PFSK-1 (cell line): Measurements from ENCODE around the gene STXBP2.

Source experiments
- POLR2AphosphoS5 ChIP-seq: IDR thresholded peaks from 2 replicates; pipeline ENCODE4 v1.6.1; 2012; ENCODE audit warnings: low read depth, mild to moderate bottlenecking, control low read depth, low read length, moderate library complexity
- TAF1 ChIP-seq: IDR thresholded peaks from 2 replicates; pipeline ENCODE4 v1.6.1; 2012; ENCODE audit warnings: low read length, control low read depth, borderline replicate concordance; ENCODE audit not compliant: insufficient read depth

GRCh38 chr19:7636691-7637373 lies at the start of gene STXBP2:
- TF ChIP-seq TAF1 (no peak), POLR2AphosphoS5 (no peak)
